Testis (tissue), 3 donors: ENCODE measurements around the gene WDR93. TPM values are rescaled to one million over a fixed set of nuclear protein-coding genes. Genes with fewer than 3 reads are reported as not detected.

Experiments used
- DNase-seq: peaks from one replicate; pipeline ENCODE4 v3.0.0-alpha.2; 2019
- H3K27ac ChIP-seq, 2 donors: fragments of 200-600 bp; sonication (generic); one replicate each; pipeline ENCODE4 v1.5.1; 2019
- H3K27me3 ChIP-seq: fragments of 200-600 bp; sonication (generic); one replicate; pipeline ENCODE4 v1.5.1; 2019
- H3K36me3 ChIP-seq: fragments of 200-600 bp; sonication (generic); one replicate; pipeline ENCODE4 v1.5.1; 2017; ENCODE audit warnings: low read depth; ENCODE audit errors: missing control alignments
- H3K4me1 ChIP-seq: fragments of 200-600 bp; sonication (generic); one replicate; pipeline ENCODE4 v1.5.1; 2019
- H3K4me3 ChIP-seq, 2 donors: fragments of 200-600 bp; sonication (generic); one replicate each; pipeline ENCODE4 v1.5.1; 2017 to 2019
- H3K9me3 ChIP-seq: fragments of 200-600 bp; sonication (generic); one replicate; pipeline ENCODE4 v1.5.1; 2017
- POLR2A ChIP-seq: fragments of 450-650 bp; IDR thresholded peaks from one replicate; pipeline ENCODE4 v1.6.1; 2017; ENCODE audit warnings: antibody characterized with exemption, mild to moderate bottlenecking, moderate library complexity
- WGBS, 2 donors: methylation state at CpG; one replicate each; pipeline ENCODE4 v1.1.5; 2018; 5-methylcytosine and 5-hydroxymethylcytosine counted together
- intact Hi-C: fragments of 100-400 bp; cut with DNase I; formaldehyde crosslinking; loops from one replicate; pipeline ENCODE4 v1.15.1; 2023; ENCODE audit warnings: low total_unique reads
- polyA plus RNA-seq: library from polyadenylated mRNA; stranded (reverse); fragments of 350-450 nt; fragmentation: Illumina TruSeq; extraction: RNeasy Lipid Tissue Mini Kit (QIAGEN cat#74804); gene quantifications from one replicate; pipeline ENCODE4 v1.2.3, GENCODE V29; 2014; ENCODE audit warnings: low read depth, low replicate concordance; ENCODE audit not compliant: insufficient read depth
- total RNA-seq, 2 donors: library from RNA; depleted of rRNA; stranded (reverse); fragments of >200 nt; gene quantifications; one replicate each; pipeline ENCODE4 v1.2.3, GENCODE V29; 2016
- TF ChIP-seq, protein P1 (sequence below), 3 experiments: fragments of 450-650 bp in 2 of 3; fragments of 200-600 bp in 1 of 3; sonication (generic) in 1 of 3; IDR thresholded peaks; one replicate each; pipeline ENCODE4 v1.5.1; 2016 to 2019; ENCODE audit warnings: antibody characterized with exemption in 3 of 3, mild to moderate bottlenecking in 2 of 3, moderate library complexity in 1 of 3

Gene WDR93
- total and polyA plus RNA-seq, 3 donors from 2014 or later, result 8.1 to 31.9 (median 12.3) TPM

DNA sequence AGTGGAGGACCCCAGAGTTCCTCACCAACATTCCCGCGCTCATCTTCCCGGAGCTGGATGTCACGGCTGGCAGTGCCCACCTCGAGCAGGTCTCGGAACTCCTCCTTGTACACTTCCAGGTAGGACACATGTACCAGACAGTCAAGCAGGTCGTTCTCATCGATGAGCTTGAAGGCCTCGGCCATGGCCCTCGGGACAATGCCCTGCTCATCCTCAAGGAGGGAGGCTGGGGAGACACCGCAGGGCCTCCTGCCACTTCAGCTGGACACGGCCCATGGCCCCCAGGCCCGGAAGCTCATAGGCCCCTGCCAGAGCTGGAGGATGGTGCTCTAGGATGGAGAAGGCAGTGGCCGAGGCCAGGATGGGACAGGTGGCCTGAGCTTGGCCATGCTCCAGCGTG, 40.9 kb upstream of the WDR93 start:
- H3K27me3 ChIP-seq, result no peaks in the 10 kb centered on the region
- no peak for TF ChIP-seq POLR2A
- TF ChIP-seq, protein P1, sequence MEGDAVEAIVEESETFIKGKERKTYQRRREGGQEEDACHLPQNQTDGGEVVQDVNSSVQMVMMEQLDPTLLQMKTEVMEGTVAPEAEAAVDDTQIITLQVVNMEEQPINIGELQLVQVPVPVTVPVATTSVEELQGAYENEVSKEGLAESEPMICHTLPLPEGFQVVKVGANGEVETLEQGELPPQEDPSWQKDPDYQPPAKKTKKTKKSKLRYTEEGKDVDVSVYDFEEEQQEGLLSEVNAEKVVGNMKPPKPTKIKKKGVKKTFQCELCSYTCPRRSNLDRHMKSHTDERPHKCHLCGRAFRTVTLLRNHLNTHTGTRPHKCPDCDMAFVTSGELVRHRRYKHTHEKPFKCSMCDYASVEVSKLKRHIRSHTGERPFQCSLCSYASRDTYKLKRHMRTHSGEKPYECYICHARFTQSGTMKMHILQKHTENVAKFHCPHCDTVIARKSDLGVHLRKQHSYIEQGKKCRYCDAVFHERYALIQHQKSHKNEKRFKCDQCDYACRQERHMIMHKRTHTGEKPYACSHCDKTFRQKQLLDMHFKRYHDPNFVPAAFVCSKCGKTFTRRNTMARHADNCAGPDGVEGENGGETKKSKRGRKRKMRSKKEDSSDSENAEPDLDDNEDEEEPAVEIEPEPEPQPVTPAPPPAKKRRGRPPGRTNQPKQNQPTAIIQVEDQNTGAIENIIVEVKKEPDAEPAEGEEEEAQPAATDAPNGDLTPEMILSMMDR (IDR thresholded peaks at IDR 0.05), result no peak
- no peaks in the 10 kb centered on the region for H3K9me3 ChIP-seq
- intact Hi-C loops, result loop anchor here (10.0 kb wide), 1 partner anchor 85 kb away; no protein-coding TSS in a partner anchor
- H3K4me3 ChIP-seq, result no peak overlapping the region
- H3K4me1 ChIP-seq, result peaks cover 4% of the 10 kb centered on the region
- H3K27ac ChIP-seq, result no peak overlapping the region
- no peaks in the 10 kb centered on the region for H3K36me3 ChIP-seq
- WGBS, 2 donors, result 92 to 93% methylated on average over 14 to 15 of the region's 15 CpGs
- DNase-seq, result no peak

DNA sequence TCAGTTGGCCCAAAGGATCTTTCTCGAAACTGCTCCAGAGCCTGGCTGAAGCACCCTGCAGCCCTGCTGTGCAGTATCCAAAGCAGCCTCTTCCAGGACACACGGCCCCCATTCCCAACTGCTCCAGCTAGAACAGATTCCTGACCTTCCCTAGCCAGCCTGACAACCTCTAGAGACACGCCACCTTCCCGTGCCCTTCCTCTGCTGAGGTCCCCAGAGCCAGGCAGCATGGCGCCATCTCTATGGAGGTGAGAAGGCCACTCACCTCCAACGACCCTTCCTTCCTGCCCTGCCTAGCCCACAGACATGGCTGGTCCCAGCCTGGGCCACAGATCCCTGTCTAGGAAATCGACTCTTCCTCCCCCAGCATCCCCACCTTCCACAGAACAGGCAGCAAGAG, 38.5 kb upstream of the WDR93 start:
- Histone ChIP-seq H3K27ac (no peak overlapping the region), H3K36me3 (no peaks in the 10 kb centered on the region), H3K4me3 (no peak overlapping the region), H3K27me3 (no peaks in the 10 kb centered on the region), H3K4me1 (peaks cover 5% of the 10 kb centered on the region), H3K9me3 (no peaks in the 10 kb centered on the region)
- TF ChIP-seq POLR2A, result no peak
- TF ChIP-seq, protein P1 (IDR thresholded peaks at IDR 0.05), result no peak
- DNase-seq, result no peak
- 80 to 81% methylated on average over 3 to 7 of the region's 7 CpGs for WGBS, 2 donors
- intact Hi-C loops, result no loop called here

DNA sequence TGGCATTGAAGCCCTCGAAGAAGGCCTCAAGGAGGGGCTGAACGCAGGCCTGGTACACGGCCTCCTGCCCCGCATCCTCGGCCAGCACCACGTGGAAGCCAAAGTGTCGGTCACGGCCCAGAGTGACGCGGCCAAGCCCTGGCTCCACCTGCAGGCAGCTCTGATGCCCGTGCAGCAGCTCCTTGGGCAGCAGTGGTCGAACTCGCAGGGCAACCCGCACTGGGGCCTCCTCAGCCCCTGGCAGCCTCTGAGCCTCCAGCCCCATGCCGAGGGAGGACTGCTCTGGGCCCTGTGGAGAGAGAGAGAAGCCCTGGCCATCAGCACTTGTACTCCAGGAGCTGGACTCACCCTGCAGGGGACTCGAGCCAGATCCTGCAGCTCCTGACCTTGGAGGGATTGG, 37.9 kb upstream of the WDR93 start:
- Histone ChIP-seq H3K9me3 (no peaks in the 10 kb centered on the region), H3K27ac (no peak overlapping the region), H3K36me3 (no peaks in the 10 kb centered on the region), H3K4me1 (peaks cover 5% of the 10 kb centered on the region), H3K27me3 (no peaks in the 10 kb centered on the region), H3K4me3 (no peak overlapping the region)
- TF ChIP-seq, protein P1 (IDR thresholded peaks at IDR 0.05), result no peak
- TF ChIP-seq POLR2A, result no peak
- intact Hi-C loops, result no loop called here
- 80 to 82% methylated on average over 2 to 15 of the region's 16 CpGs for WGBS, 2 donors
- DNase-seq, result no peak

DNA sequence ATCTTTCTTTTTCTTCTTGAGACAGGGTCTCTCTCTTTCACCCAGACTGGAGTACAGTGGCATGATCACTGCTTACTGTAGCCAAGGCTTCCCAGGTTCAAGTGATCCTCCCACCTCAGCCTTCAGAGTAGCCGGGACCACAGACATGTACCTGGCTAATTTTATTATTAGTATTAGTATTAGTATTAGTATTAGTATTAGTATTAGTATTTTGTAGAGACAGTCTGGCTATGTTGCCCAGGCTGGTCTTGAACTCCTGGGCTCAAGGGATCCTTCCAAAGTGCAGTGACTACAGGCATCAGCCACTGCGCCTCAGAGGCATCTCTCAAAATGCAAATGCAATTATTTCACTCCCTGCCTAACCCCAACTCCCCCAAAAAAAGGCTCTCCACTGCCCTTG, 37.0 kb upstream of the WDR93 start:
- no peak overlapping the region for H3K4me3 ChIP-seq
- 75 to 89% methylated on average over 2 of the region's 2 CpGs for WGBS, 2 donors
- H3K36me3 ChIP-seq, result no peaks in the 10 kb centered on the region
- H3K4me1 ChIP-seq, result peaks cover 5% of the 10 kb centered on the region
- no peaks in the 10 kb centered on the region for H3K27me3 ChIP-seq
- no peaks in the 10 kb centered on the region for H3K9me3 ChIP-seq
- H3K27ac ChIP-seq, result no peak overlapping the region
- TF ChIP-seq POLR2A, result no peak
- TF ChIP-seq, protein P1 (IDR thresholded peaks at IDR 0.05), result no peak
- intact Hi-C loops, result no loop called here
- DNase-seq, result no peak

DNA sequence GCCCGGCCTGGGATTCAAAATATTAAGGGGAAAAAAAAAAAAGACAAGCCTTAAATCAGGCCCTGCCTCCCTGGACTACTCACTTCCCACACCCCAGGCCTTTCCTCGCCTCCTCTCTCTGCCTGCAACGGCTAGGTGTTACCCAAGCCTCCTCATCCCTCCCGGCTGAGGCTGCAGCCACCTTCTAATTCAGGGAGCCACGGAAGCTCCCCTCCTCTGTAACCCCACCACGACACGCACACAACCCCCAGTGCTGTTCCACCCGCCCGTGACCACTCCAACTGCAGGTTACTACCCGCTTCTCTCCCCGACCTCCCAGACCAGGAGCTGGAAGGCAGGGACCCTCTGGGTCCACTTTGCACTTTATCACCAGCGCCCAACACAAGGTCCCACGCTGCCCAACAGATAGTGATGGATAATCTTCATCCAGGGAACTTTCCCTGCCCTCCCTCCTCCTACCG, 36.3 kb upstream of the WDR93 start:
- H3K4me1 ChIP-seq, result peaks cover 5% of the 10 kb centered on the region
- H3K27me3 ChIP-seq, result no peaks in the 10 kb centered on the region
- 33 to 38% methylated on average over 14 of the region's 14 CpGs for WGBS, 2 donors
- no peak for TF ChIP-seq POLR2A
- TF ChIP-seq, protein P1 (IDR thresholded peaks at IDR 0.05), result no peak
- peak overlapping the region; percentile 63 to 72 for H3K4me3 ChIP-seq
- H3K9me3 ChIP-seq, result no peaks in the 10 kb centered on the region
- no peaks in the 10 kb centered on the region for H3K36me3 ChIP-seq
- DNase-seq, result no peak
- H3K27ac ChIP-seq, result peak overlapping the region in 1 of 2 donors; percentile 30
- intact Hi-C loops, result no loop called here
